HG03442 (cell line): ENCODE results near the gene BABAM2.
A peak's percentile ranks its signal among the peaks of the same experiment; 100 is the strongest.
"Not testable (repeated sequence)": the region's sequence is repeated elsewhere in the genome, so short reads cannot be mapped to it uniquely, and the experiment has no call there.

ENCODE experiments used
- ATAC-seq: cut with Tn5 transposase; IDR thresholded peaks from one replicate; pipeline ENCODE4 v1.9.1; 2021; ENCODE audit warnings: mild to moderate bottlenecking, moderate library complexity; ENCODE audit not compliant: unreplicated experiment

BABAM2 gene

DNA sequence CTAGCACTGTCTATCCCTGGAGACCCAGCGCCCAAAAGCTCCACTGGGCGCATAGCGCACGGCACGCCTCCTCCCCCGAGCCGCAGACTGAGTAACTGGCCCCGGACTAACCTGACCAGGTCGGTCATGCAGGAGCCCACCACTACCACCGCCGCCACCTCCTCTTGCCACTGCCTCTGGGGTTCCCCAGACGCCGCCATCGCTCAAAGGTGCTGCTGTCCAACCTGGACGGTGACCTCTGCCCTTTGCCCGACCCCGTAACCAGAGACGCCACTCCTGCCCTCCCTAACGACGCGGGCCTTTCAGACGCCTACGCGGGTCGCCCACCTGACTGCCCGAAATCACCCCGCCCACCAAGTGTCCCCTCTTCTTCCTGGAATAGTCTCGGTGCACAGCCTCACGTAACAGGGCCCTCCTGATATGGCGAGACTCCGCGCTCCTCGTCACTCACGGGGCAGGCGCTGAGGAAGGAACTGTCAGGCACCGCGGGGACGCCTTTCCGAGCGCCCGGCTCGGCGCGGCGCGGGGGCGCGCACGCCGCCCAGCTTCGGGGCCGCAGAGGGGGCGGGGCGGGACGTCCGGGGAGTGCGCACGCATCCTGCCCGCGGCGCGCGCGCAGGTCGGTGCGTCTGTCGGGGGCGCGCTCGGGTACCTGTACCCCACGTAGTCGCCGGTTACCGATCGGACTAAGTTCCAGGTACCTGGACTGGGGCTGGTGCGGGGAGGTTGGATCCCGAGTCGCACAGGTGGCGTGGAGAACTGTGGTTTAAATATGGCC lies at the start of gene BABAM2, which contains the start of gene RBKS:
BABAM2 (plus strand) TSS at position 584 of the 778 bp plus-strand sequence. CDS start 3,828 bp downstream, outside the sequence.
RBKS (minus strand) TSS at position 242 of the 778 bp plus-strand sequence; CDS start at position 200, 42 bp downstream.
- ATAC-seq, result peak; percentile 69

GRCh38 chr2:27842894-27843293 lies 47.6 kb upstream of the BABAM2 start:
- ATAC-seq, result no peak

- no peak for ATAC-seq
Observed at GRCh38 chr2:27843992-27844391, 46.5 kb upstream of the BABAM2 start.

- ATAC-seq, result no peak
Observed at GRCh38 chr2:27844821-27845255, 45.7 kb upstream of the BABAM2 start.

DNA sequence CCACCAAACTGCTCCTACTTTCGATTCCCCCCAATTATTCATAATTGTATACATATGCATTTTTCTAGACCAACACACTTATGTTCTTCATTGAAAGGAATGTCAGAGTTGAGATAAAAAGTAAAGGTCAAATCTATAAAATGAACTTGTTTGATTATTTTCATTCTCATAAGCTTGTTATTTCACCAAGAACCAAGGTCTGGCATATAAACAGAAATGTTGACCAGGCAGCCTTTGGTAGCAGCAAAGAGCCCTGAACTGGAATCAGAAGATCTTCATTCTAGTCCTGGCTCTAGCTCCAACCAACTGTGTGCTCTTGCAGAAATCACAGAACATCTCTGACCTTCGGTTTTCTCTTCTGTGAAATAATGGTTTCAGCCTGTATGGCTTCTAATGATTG lies 43.2 kb upstream of the BABAM2 start:
- ATAC-seq, result no peak

DNA sequence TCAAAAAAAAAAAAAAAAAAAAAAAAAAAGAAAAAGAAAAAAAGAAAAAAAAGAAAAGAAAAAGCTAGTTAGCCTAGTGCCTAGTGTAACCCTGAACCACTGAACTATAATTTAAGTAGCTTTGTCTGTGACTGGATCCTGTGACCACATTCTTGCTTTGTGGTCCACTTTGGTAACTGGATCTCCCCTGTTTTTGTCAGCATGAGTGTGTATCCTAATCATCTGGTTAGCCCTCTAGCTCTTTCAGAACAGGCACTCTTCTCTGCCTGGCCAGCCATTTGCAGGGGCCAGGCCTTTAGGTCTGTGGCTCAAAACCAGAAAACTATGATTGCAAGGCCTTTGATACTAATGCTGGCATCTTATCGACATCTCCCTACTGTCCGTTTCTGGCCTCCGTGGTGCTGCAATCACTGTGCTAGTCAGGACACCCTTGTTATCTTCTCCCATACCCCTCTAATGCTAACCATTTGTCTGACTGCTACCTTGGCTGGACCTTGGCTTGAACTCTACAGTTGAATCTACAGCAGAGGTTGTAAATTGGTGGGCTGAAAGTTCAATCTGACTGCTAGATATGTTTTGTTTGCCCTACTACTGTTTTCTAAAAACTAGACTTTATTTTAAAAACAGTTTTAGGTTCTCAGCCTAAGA lies 40.8 kb upstream of the BABAM2 start:
- ATAC-seq, result no peak

DNA sequence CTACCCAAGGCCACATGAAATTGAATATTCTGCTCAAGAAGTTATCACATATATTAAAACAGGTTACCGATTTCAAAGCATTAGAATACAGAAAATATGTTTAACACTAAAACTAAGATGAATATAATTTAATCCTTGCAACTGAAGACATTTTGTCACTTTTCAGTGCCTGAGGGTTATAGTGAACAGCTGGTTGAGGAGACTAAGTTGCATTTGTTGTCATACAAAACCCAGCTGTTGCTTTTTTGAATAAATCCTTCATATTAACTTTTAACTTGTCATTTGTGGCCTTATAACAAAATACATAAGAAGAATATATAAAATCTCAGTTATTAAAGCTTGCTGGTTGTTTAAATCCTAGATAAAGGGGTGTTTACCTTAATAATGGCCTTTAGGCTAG lies 37.8 kb upstream of the BABAM2 start:
- ATAC-seq, result no peak

- no peak for ATAC-seq
Observed at GRCh38 chr2:27854229-27854862, 36.2 kb upstream of the BABAM2 start.

DNA sequence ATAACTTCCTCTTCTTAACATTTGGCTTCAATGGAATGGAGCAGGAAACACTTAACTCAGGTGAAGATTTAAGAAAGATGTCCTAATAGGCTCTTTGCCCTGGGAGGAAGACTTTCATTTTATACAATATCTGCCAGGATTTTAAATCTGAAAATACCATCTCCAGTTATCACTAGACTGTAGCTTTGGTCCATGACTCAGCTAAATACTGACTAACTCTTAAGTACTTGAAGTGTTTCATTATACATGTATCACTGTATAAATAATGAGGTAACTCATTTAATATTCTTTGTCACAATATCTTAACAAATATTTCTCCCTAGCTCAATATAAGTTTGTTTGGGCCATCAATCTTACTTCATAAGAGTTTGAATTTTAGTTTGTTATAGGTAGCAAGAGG lies 35.1 kb upstream of the BABAM2 start:
- no peak for ATAC-seq

DNA sequence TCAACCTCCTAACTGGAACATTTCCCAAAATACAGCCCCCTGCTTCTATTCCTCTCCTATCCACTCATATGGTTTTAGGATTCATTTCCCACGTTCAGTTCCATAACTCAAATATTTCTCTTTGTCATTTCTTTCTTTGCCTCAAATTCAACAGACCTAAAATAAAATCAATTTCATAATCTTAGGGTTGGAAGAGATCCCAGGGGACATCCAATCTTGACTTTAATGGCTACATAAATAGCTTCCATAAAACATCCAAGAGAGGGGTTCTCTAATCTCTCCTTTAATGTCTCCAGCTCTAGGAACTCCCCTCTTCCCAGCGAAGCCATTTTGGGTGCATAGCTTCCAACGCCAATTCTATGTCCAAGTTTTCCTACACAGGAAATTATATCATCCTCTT lies 34.1 kb upstream of the BABAM2 start:
- ATAC-seq, result no peak

DNA sequence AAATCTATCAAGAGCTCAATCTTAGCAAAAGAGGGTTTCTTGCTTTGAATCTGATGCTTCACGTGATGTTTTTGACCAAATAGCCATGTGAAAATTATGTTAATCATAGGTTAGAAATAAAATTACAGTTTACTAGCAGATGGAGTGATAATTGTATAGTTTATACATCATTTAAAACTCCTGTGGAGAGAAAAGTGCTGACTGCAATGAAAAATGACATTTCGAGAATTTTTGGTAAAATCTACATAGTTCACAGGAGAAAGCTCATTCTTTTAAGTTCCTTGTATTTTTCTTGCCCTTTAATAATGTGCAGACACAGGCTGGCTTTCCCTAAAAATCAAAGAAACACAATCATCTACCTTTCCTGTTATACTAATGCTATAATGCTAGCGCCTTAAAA lies 33.6 kb upstream of the BABAM2 start:
- ATAC-seq, result no peak

DNA sequence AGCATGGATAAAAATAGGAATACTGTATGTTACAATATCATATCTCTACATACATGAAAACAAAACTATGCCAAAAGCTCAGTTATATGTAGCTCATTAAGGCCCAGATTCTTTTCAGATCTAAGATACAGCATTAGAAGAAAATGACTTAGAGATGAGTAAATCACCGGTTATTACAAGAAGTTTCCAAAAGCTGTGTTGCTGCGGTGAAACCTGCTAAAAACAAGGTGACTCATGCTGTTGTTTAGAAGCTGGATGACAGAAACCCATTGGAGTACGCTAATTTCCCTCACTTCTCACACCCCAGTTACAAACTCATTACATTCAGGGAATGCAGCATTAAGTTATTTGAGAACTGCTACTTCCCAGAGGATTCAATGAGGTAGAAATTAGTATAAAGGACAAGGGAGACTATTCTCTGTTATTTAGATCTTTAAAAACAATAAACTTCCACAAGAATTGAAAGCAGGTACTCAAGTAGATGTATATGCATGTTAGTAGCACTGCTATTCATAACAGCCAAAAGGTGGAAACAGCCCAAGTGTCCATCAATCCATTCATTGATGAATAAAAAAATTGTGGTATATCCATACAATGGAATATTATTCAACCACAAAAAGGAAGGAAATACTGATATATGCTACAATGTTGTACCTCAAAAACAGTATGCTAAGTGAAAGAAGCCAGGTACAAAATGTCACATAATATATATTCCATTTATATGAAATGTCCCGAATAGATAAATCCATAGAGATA lies 32.9 kb upstream of the BABAM2 start:
- ATAC-seq, result no peak

DNA sequence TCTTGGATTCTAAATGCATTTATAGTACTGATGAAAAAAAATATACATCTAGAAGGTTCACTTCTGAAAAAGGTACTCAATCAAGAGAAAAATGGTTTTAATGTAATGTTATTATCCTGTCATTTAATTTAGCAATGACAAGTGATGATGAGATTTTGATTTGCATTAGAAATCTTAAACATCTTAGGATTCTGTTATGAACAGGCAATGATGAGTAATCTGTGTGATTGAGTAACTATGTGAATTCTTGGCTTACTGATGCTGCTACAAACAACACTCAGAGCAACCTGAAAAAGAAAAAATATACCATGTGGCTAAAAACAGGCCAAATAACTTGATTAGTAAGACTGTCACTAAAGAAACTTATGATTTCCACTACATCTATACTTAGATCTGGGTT lies 30.4 kb upstream of the BABAM2 start:
- no peak for ATAC-seq

- no peak for ATAC-seq
Observed at GRCh38 chr2:27863146-27863545, 27.4 kb upstream of the BABAM2 start.

- ATAC-seq, result not testable (repeated sequence)
Observed at GRCh38 chr2:27863955-27864354, 26.6 kb upstream of the BABAM2 start.

DNA sequence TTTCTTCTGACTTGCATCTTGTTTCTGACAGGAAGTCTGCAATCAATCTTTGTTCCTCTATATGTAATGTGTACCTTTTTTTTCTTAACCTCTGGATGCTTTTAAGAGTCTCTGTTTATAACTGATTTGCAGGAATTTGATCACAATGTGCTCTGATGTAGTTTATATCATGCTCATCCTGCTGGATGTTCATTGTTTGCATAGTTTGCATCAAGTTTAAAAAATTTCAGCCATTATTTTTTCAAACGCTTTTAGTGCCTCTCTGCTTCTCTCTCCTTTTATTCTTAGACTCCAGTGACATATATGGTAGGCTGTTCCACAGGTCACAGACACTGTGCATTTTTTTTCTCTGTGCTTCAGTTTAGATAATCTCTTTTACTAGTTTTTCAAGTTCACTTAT lies 24.3 kb upstream of the BABAM2 start:
- no peak for ATAC-seq

DNA sequence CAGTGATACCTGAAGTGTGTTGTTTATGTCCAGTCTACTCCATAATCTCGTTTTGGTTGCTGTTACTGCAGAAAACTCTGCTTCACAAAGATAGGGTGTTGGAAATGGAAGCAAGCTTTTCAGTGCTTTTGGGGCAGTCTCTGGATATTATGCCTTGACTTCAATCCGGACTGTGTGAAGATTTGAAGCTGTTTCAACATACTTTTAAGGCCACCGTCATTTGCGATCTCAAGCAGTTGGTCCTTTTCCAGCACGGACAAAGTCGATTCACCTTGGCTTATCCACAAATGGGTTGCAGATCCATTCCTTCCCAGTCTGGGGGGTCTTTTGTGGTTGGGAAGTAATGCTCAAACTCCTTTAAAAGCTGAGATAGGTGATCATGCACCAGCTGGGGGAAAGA lies 20.8 kb upstream of the BABAM2 start:
- no peak for ATAC-seq

- ATAC-seq, result no peak
Observed at GRCh38 chr2:27870724-27871123, 19.8 kb upstream of the BABAM2 start.

DNA sequence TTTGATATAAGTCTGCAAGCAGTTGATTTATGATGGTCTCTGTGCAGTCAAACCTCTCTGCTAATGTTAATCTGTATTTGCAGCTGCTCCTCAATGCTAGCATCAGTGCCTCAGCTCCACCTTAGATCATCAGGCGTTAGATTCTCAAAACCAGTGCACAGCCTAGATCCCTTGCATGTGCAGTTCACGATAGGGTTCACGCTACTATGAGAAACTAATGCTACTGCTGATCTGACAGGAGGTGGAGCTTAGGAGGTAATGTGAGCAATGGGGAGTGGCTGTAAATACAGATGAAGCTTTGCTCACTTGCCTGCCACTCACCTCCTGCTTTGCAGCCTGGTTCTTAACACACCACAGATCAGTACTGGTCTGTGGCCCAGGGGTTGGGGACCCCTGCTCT lies 18.7 kb upstream of the BABAM2 start:
- no peak for ATAC-seq

GRCh38 chr2:27873091-27873490 lies 17.4 kb upstream of the BABAM2 start:
- no peak for ATAC-seq
